ENCODE data around the gene UXS1.

Gene UXS1

GRCh38 chr2:106106622-106107508 lies 87.2 kb downstream of the UXS1 start:
- no peak for DNase-seq (ENCODE audit: low read depth)
- no peak overlapping the region for H3K4me3 ChIP-seq (ENCODE audit: low read depth, low read length)
- no peak for TF ChIP-seq CTCF (IDR thresholded peaks at IDR 0.05; ENCODE audit: low read depth, low read length, missing control alignments)

GRCh38 chr2:106105151-106105922 lies 88.8 kb downstream of the UXS1 start:
- no peak for TF ChIP-seq CTCF (IDR thresholded peaks at IDR 0.05; ENCODE audit: low read depth, low read length, missing control alignments)
- no peak for DNase-seq (ENCODE audit: low read depth)
- no peak overlapping the region for H3K4me3 ChIP-seq (ENCODE audit: low read depth, low read length)

GRCh38 chr2:106104332-106105062 lies 89.6 kb downstream of the UXS1 start:
- H3K4me3 ChIP-seq (ENCODE audit: low read depth, low read length): no peak overlapping the region
- peak; percentile 86 for TF ChIP-seq CTCF (IDR thresholded peaks at IDR 0.05; ENCODE audit: low read depth, low read length, missing control alignments)
- peak; percentile 25 for DNase-seq (ENCODE audit: low read depth)

- TF ChIP-seq CTCF (IDR thresholded peaks at IDR 0.05; ENCODE audit: low read depth, low read length, missing control alignments): no peak
- H3K4me3 ChIP-seq (ENCODE audit: low read depth, low read length): no peak overlapping the region
- no peak for DNase-seq (ENCODE audit: low read depth)
Observed at GRCh38 chr2:106099691-106100090, 94.4 kb downstream of the UXS1 start.

GRCh38 chr2:106098664-106099063 lies 95.4 kb downstream of the UXS1 start:
- no peak for DNase-seq (ENCODE audit: low read depth)
- H3K4me3 ChIP-seq (ENCODE audit: low read depth, low read length): no peak overlapping the region
- no peak for TF ChIP-seq CTCF (IDR thresholded peaks at IDR 0.05; ENCODE audit: low read depth, low read length, missing control alignments)

GRCh38 chr2:106098081-106098480 lies 96.0 kb downstream of the UXS1 start:
- DNase-seq (ENCODE audit: low read depth): no peak
- TF ChIP-seq CTCF (IDR thresholded peaks at IDR 0.05; ENCODE audit: low read depth, low read length, missing control alignments): peak; percentile 31

More at GRCh38 chr2:106098081-106098480, 96.0 kb downstream of the UXS1 start:
- no peak overlapping the region for H3K4me3 ChIP-seq (ENCODE audit: low read depth, low read length)

All from GM12864 (cell line).